Endothelial cell of umbilical vein (primary cell): ENCODE measurements around the gene CFAP69. TPM values are rescaled to one million over a fixed set of nuclear protein-coding genes. Genes with fewer than 3 reads are reported as not detected.

Source experiments
- BruUV-seq: library from RNA; stranded (reverse); fragments of 400-500 nt; replicated peaks from 2 replicates; lab custom pipeline; 2021; lab: Mats Ljungman, UMichigan
- CTCF ChIA-PET: fragments of 300-600, 350-600 bp; sonication (Branson Sonifier 250); formaldehyde crosslinking; loops from one replicate; lab custom pipeline; 2021; ENCODE audit warnings: antibody characterized with exemption, inconsistent platforms; lab: Charles Lee
- POLR2A ChIA-PET: fragments of 300-600, 350-600 bp; sonication (Branson Sonifier 250); formaldehyde crosslinking; loops from one replicate; lab custom pipeline; 2021; ENCODE audit warnings: antibody characterized with exemption, inconsistent platforms; lab: Charles Lee
- DNase-seq: peaks from one replicate; pipeline ENCODE4 v3.0.0-alpha.2; 2011; ENCODE audit warnings: low read depth, low spot score
- FAIRE-seq: peaks from 2 replicates; lab custom pipeline; 2011; peaks lifted over from hg19 to GRCh38; lab: Jason Lieb, UNC
- H2AFZ ChIP-seq: 2 replicates; pipeline ENCODE4 v1.6.0; 2012; ENCODE audit warnings: low read depth, low read length, control low read depth, inconsistent platforms
- H3K27ac ChIP-seq: 2 replicates; pipeline ENCODE4 v1.5.1; 2011; ENCODE audit warnings: low read depth, mild to moderate bottlenecking, control low read depth, low read length, moderate library complexity; ENCODE audit not compliant: insufficient read depth
- H3K27me3 ChIP-seq, 2 experiments: 2 replicates each; pipeline versions ENCODE4 v1.6.0 to v1.6.1; 2011; ENCODE audit warnings: low read length in 2 of 2, mixed read lengths in 1 of 2; ENCODE audit not compliant: control insufficient read depth in 2 of 2, insufficient read depth in 2 of 2
- H3K36me3 ChIP-seq, 2 experiments: 2 replicates in 1 of 2; 3 replicates in 1 of 2; pipeline ENCODE4 v1.5.1; 2011; ENCODE audit warnings: low read length in 2 of 2, mild to moderate bottlenecking in 1 of 2, moderate library complexity in 1 of 2; ENCODE audit not compliant: control insufficient read depth in 2 of 2, insufficient read depth in 2 of 2; ENCODE audit errors: extremely low read depth in 1 of 2
- H3K4me1 ChIP-seq: 3 replicates; pipeline ENCODE4 v1.5.1; 2011; ENCODE audit warnings: mild to moderate bottlenecking, low read length; ENCODE audit not compliant: control insufficient read depth, insufficient read depth; ENCODE audit errors: extremely low read depth
- H3K4me2 ChIP-seq: 2 replicates; pipeline ENCODE4 v1.6.1; 2011; ENCODE audit warnings: low read length, control low read depth, mixed read lengths; ENCODE audit not compliant: insufficient read depth
- H3K4me3 ChIP-seq, 3 experiments: fragments of 200-600 bp in 1 of 3; sonication (generic), shearing (Covaris generic) in 1 of 3; replicated peaks in 1 of 3; 2 replicates each; pipeline ENCODE4 v1.5.1; 2011 to 2016; ENCODE audit warnings: control low read depth in 3 of 3, low read length in 3 of 3, mild to moderate bottlenecking in 2 of 3, inconsistent platforms in 1 of 3, low read depth in 1 of 3, moderate library complexity in 1 of 3; ENCODE audit not compliant: insufficient read depth in 1 of 3
- H3K79me2 ChIP-seq: 2 replicates; pipeline ENCODE4 v1.6.0; 2012; ENCODE audit warnings: low read length, inconsistent platforms; ENCODE audit not compliant: control insufficient read depth, insufficient read depth
- H3K9ac ChIP-seq: replicated peaks from 2 replicates; pipeline ENCODE3; 2011; ENCODE audit warnings: low read length, control low read depth; ENCODE audit not compliant: insufficient read depth; ENCODE audit errors: extremely low read depth
- H3K9me1 ChIP-seq: replicated peaks from 3 replicates; pipeline ENCODE4 v1.6.0; 2011; ENCODE audit warnings: mild to moderate bottlenecking, low read length; ENCODE audit not compliant: control insufficient read depth, insufficient read depth; ENCODE audit errors: extremely low read depth
- H3K9me3 ChIP-seq: replicated peaks from 2 replicates; pipeline ENCODE4 v1.5.1; 2012; ENCODE audit warnings: low read length, inconsistent platforms; ENCODE audit not compliant: control insufficient read depth, insufficient read depth
- H4K20me1 ChIP-seq: replicated peaks from 2 replicates; pipeline ENCODE3; 2011; ENCODE audit warnings: mild to moderate bottlenecking, low read length; ENCODE audit not compliant: control insufficient read depth, insufficient read depth; ENCODE audit errors: extremely low read depth
- EZH2 ChIP-seq: IDR thresholded peaks from 2 replicates; pipeline ENCODE4 v1.6.1; 2012; ENCODE audit warnings: borderline replicate concordance, low read depth, mild to moderate bottlenecking, moderate library complexity, low read length, inconsistent platforms; ENCODE audit not compliant: severe bottlenecking
- FOS ChIP-seq: IDR thresholded peaks from 2 replicates; pipeline ENCODE4 v1.6.1; 2011; ENCODE audit warnings: mild to moderate bottlenecking, low read length, moderate library complexity, borderline replicate concordance; ENCODE audit not compliant: insufficient read depth
- GATA2 ChIP-seq: IDR thresholded peaks from 2 replicates; pipeline ENCODE4 v1.7.0; 2011; ENCODE audit warnings: low read depth, mild to moderate bottlenecking, moderate library complexity, mixed read lengths, low read length; ENCODE audit not compliant: insufficient read length, insufficient read depth
- JUN ChIP-seq: IDR thresholded peaks from 2 replicates; pipeline ENCODE4 v1.6.1; 2011; ENCODE audit warnings: borderline replicate concordance, low read depth; ENCODE audit not compliant: insufficient read length, insufficient read depth
- MAX ChIP-seq: IDR thresholded peaks from 2 replicates; pipeline ENCODE4 v1.6.1; 2011; ENCODE audit not compliant: insufficient read depth, insufficient read length
- MYC ChIP-seq: IDR thresholded peaks from one replicate; pipeline ENCODE4 v1.6.1; 2011; ENCODE audit warnings: mild to moderate bottlenecking, low read depth, low read length
- POLR2A ChIP-seq: IDR thresholded peaks from 2 replicates; pipeline ENCODE4 v1.6.1; 2012; ENCODE audit warnings: low read depth, mild to moderate bottlenecking, control low read depth, low read length
- POLR2AphosphoS5 ChIP-seq: IDR thresholded peaks from 2 replicates; pipeline ENCODE4 v1.6.1; 2012; ENCODE audit warnings: low read depth, mild to moderate bottlenecking, control low read depth, low read length, moderate library complexity; ENCODE audit not compliant: insufficient read depth
- dilution Hi-C: fragments of 300-500 bp; cut with MboI; formaldehyde crosslinking; loops from one replicate; pipeline ENCODE4 v1.15.0; 2019; ENCODE audit warnings: low sequenced_read_pairs; ENCODE audit not compliant: extremely low pct_ligation_motif_present
- intact Hi-C: fragments of 100-400 bp; cut with micrococcal nuclease; formaldehyde crosslinking; loops from one replicate; pipeline ENCODE4 v1.10.0; 2022
- polyA plus RNA-seq, 4 experiments: library from polyadenylated mRNA; depleted of rRNA in 3 of 4; stranded (reverse) in 3 of 4; unstranded in 1 of 4; fragments of >200 nt; gene quantifications; 2 replicates each; pipeline versions ENCODE4 v1.2.1 to v1.2.3, GENCODE V29; 2011 to 2012; ENCODE audit warnings: missing spikeins in 1 of 4
- total RNA-seq: library from RNA; stranded (reverse); gene quantifications from 2 replicates; pipeline ENCODE4 v1.2.3, GENCODE V29; 2021
- TF ChIP-seq, protein P1 (sequence below), 2 donors: IDR thresholded peaks; 1 replicate in 1 of 2; 2 replicates in 1 of 2; pipeline ENCODE4 v1.5.1; 2011; ENCODE audit warnings: low read length in 2 of 2, mild to moderate bottlenecking in 2 of 2, moderate library complexity in 2 of 2, control low read depth in 1 of 2, inconsistent platforms in 1 of 2, low read depth in 1 of 2; ENCODE audit not compliant: insufficient read depth in 1 of 2; ENCODE audit errors: extremely low read depth in 1 of 2

The CFAP69 gene
- total and polyA plus RNA-seq, 2 donors (not counting 3 experiments of a cell fraction or from before 2014, with no cell fraction given): 0.81 to 4.4 TPM

DNA sequence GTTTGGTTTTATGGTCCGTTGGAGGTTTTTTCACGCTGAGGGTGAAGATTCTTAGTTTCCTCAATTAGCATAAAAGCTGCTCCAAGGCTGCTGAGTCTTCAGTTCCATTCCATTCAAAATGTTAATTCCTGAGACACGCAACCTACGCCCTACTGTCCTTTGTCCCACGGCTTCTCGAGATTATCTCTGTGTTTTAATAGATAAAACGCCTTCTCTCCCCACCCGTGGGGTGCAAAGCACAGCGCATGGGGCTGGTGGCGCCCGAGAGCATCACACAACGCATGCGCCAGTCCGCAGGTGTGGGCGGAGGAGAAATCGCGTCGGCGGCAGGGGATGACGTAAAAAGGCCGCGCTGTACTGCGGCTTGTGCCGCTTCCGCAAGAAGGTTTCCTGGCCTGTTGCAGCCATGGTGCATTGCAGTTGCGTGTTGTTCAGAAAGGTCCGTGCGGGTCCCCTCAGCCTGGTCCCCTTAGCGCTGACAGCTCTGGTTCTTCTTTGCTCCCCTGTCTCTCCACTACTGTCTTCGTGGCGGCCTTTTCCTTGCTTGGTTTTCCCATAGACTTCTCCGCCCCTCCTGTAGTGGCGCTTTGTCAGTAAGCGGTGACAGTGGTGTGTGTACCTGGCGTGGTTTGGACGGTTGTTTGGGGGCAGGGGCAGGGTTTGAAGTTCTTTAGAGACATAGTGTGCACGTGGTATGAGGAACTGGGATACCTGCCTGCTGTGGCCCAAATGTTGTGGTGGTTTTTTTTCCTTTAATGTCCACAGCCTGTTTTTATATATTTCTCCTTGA, 101.6 kb downstream of the CFAP69 start, which contains the start of gene GTPBP10:
Gene GTPBP10 (plus strand): TSS at position 381 of the 790 bp plus-strand sequence. CDS start 26 bp downstream, at position 407.
- Histone ChIP-seq H2AFZ (peak within 1 kb of the TSS; percentile 98), H3K4me1 (peaks cover 12% of the 10 kb centered on the region), H3K27ac (peak within 1 kb of the TSS; percentile 57), H3K4me3 (peak within 1 kb of the TSS; percentile 88 to 95 (median 91)), H3K9me1 (no peaks in the 10 kb centered on the region), H3K9ac (peak within 1 kb of the TSS; percentile 94), H3K36me3 (no peaks in the 10 kb centered on the region), H4K20me1 (no peaks in the 10 kb centered on the region), H3K9me3 (no peaks in the 10 kb centered on the region), H3K79me2 (peaks cover 20% of the 10 kb centered on the region), H3K4me2 (peak within 1 kb of the TSS; percentile 99), H3K27me3 (no peaks in the 10 kb centered on the region)
- dilution Hi-C loops: no loop called here
- peak; percentile 97 for DNase-seq
- intact Hi-C loops: loop anchor here (1.0 to 10.0 kb wide), 4 partner anchors 57 to 1528 kb away; partner anchors contain the start of gene CLDN12
- BruUV-seq: TSS peak; percentile 89
- ChIA-PET CTCF (interaction anchor here (0.8 to 2.0 kb wide), 19 partner anchors 9 to 194 kb away, joined by 3 to 19 read pairs (median 5); partner anchors contain the start of genes CLDN12, STEAP1 and STEAP2), POLR2A (no interaction called here)
- FAIRE-seq: peak; percentile 91
- TF ChIP-seq, protein P1, sequence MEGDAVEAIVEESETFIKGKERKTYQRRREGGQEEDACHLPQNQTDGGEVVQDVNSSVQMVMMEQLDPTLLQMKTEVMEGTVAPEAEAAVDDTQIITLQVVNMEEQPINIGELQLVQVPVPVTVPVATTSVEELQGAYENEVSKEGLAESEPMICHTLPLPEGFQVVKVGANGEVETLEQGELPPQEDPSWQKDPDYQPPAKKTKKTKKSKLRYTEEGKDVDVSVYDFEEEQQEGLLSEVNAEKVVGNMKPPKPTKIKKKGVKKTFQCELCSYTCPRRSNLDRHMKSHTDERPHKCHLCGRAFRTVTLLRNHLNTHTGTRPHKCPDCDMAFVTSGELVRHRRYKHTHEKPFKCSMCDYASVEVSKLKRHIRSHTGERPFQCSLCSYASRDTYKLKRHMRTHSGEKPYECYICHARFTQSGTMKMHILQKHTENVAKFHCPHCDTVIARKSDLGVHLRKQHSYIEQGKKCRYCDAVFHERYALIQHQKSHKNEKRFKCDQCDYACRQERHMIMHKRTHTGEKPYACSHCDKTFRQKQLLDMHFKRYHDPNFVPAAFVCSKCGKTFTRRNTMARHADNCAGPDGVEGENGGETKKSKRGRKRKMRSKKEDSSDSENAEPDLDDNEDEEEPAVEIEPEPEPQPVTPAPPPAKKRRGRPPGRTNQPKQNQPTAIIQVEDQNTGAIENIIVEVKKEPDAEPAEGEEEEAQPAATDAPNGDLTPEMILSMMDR (IDR thresholded peaks at IDR 0.05; ENCODE audit: extremely low read depth in 1 of 2, insufficient read depth in 1 of 2, low read depth in 1 of 2, low read length in 2 of 2): peak; percentile 69 to 71
- TF ChIP-seq GATA2 (no peak), FOS (no peak), MYC (peak; percentile 36), EZH2 (no peak), MAX (peak; percentile 56), POLR2A (peak; percentile 95), JUN (no peak), POLR2AphosphoS5 (peak; percentile 92)
